NAMALWA (cell line): ENCODE data around the gene BIK.

ENCODE experiments used
- DNase-seq: peaks from one replicate; pipeline ENCODE4 v3.0.0-alpha.2; 2015; ENCODE audit warnings: low spot score

The BIK gene

DNA sequence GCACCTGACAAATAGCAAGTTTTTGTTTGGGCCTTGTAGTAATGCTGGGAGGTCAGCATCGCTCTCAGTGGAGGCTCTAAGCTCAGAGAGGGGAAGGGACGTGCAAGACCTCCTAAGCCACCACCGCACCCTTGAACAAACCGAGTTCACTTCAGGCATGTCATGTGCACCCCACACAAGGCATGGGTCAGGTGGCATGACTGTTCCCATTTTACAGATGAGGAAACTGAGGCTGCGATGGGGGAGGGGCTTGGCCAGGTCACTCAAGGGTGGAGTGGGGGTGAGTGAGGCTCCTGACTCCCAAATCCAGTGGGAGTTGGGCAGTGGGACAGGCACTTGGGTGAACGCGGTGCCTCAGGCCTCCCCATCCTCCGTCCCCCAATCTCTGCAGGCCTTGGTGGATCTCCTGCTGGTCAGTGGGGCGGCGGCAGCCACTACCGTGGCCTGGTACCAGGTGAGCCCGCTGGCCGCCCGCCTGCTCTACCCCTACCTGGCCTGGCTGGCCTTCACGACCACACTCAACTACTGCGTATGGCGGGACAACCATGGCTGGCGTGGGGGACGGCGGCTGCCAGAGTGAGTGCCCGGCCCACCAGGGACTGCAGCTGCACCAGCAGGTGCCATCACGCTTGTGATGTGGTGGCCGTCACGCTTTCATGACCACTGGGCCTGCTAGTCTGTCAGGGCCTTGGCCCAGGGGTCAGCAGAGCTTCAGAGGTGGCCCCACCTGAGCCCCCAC is 52.0 kb downstream of the BIK start:
- no peak for DNase-seq

DNA sequence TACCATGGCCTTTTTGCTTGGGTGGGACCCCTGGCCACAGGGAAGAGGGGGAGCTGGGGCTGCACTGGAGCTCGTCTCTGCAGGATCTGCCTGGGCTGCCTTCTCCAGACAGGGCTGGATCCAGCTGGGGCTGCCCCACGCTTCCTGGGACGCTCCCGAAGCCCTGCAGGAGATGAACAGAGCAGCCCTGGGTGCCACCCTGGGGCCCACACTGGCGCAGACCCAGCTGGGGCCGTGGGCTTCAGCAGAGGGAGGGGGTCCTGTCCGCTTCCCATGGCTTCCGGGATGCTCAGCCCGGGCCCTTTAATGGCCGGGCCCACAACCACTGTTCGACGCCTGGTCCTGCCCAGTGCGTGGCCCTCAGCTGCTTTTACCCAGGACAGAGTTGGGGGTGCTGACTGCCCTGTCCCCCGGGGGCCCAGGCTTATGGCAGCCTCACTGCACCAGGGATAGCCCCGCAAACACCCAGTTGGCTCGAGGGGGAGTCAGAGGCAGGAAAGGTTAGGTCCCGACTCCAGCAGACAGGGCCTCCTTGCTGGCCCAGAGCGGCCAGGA is 52.8 kb downstream of the BIK start:
- DNase-seq = no peak

DNA sequence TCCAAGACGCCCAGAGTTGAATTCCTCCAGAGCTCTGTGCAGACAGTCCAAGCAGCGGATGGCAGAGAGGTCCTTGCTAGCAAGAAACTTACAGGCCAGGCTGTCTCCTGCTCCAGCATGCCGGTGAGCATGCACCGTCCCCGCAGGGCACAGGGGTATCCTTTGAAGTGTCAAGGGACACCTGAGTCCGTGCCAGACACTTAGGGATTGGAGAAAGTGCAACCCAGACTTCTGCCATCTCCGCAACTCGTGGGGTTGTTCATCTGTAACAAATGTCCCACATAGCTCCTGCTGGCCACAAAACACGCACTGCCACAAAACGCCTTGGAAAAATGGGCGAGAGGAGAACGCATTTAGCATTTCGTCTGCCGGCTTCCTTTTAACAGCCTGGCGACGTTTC is 54.1 kb downstream of the BIK start:
- DNase-seq = no peak

DNA sequence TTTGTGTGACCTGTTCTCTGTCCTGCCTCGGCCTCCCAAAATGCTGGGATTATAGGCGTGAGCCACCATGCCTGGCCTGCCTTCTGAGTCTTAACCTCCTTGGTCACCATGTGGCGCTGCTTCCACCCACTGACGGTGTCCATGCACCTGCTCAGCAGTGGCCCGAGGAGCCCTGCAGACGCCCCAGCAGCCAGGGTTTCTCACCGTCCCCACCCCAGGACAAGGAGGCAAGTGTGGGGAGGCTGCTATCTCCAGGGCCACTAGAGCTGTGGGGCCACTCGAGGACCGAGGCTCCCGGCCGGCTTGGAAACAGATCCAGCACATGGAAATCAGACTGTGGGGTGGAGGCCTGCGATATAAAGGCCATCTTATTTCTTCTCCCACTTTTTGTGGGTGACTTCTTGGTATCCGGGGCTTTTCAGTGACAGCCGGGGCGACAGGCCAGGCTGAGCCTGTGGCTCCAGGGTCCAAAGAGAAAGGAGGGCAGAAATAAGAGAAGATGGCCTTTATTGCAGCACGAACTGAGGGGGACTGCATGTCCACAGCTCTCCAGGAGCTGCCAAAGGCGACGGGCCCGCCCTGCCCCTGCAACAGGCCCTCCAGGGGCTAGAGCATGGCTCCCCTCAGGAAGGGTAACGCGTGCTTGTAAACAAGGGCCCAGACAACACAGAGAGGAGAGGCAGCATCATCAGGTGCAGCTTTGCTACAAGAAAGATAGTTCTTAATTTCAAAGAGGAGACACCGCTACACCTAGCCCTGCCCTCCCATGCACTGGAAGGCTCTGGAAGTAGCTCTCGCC is 55.8 kb downstream of the BIK start:
- no peak for DNase-seq

DNA sequence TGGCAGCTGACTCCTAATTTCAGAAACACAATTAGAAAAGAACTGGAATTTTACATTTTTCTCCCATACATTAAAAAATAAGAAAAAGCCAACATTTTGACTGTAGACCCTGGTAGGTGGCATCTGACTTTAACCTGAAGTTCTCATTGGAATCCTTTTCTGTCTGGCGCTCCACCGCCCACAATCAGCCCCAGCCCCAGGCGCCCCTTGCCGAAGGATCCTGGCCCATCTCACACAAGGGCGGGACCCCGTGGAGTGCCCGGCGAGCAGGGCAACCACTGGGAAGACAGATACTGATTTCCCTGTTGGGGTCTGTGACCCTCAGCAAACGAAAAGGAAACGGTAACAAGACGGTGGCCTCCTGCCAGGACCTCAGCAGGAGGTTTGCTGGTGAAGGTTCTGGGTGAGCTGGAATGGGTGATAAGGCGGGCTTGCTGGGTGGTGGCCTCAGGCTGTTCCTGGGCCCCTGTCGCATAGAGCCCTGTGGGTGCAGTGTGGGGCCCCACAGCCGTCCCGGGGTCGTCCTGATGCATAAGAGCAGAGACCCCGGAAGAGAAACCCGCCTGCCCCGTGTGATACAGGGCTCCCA is 56.5 kb downstream of the BIK start:
- DNase-seq = no peak

DNA sequence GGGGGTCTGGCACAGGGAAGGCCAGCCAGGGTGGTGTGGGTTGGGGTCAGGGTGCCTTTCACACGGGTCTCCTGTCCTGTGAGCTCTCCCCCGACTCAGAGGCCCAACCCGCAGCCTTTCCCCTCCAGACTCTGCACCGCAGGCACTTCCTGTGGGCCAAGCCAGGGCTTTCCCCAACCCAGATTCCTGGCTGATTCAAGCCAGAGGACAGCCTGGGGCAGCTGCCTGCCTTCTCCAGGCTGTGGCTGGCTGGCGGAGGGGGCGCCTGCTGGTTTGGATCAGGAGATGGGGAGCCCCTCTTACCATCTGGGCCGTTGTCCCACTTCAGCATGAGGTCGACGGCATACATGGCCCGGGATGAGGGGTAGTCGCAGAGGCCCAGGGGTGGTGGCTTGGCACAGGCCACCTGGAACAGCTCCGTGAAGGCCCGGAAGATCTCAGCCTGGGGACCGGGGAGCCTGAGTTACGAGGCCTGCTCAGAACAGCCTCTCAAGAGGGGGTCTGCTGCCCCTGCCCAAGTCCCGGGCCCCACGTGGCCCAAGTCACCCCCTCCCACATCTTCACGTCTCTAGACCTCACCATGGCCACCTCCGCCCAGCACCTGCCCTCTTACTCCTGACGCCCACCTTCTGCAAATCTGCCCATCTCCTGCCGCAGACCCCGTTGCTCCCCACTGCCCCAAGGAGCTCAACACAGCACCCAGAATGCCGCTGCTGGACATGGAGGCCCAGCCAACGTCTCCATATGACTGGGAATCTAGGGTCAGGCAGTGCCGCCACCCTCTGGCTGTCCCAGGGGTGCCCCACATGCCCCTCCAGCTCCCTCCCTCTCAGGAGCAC is 58.1 kb downstream of the BIK start:
- no peak for DNase-seq

DNA sequence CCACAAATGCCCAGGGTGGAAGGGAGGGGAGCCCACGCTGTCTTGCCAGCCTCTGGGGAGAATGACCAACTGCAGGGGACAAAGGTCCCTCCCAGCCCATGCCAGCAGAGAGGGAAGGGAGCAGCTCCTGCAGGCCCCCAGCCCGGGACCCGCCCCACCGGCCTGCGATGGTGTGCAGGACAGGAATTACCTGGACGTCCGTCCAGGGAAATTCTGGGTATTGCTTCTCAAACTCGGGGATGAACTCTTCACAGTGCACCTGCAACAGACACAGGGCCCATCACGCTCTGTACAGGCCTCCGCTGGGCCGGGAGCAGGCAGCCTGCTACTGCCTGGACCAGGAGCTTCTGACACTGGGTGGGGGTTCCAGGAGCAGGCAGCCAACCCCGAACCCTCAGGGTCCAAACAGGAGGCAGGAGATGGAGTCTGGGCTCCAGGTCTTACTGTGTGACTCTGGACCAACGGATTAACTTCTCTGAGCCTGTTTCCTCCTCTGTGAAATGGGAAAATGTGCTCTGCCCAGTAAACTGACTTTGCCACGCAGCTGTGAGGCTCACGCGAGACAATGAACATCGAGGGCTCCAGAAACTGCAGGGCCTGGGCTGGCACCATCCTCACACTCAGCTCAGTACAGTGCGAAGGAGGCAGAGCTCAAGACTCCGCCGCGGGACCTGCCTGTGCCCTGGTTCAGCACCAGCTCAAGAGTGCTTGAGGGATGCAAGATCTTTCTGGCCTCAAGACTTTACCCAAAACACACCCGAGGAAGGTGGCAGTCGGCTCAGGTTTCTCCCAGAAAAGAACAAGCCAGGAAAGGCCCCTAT is 59.0 kb downstream of the BIK start:
- DNase-seq = no peak

DNA sequence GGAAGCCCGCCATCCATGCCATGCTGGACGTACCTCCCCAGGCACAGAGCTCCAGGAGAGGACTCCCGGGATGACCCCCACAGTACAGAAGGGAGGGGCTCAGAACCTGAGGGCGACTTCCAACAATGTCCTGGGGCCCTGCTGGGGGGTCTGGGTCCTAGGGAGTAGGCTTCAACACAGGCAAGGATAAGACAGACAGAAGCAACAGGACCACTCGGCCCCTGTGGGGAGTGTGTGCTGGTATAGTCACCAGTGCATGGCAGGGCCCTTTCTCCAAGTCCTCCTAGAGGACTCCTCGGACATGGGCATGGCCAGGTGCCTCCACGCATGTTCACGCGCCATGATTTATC is 59.6 kb downstream of the BIK start:
- DNase-seq = no peak

DNA sequence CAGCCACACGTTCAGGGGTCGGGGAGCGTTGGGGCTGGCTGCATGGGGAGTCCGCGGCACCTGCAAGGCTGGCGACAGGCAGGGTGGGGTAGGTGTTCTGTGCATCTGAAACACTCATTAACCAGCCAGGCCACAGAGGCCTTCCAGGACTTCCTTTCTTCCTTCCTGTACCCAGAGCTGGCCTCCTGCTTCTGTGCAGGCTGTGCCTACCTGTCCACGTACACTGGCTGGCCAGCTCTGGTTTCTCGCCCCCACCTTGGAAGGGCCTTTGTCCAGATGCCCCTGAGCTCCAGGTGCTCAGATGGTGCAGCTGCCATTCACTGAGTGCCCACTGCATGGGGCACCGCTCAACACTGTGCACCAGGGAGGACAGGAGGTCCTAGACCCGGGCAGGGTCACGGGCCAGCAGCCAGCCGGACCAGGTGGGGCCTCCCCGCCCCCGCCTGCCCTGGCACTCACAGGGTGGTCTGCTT is 60.5 kb downstream of the BIK start:
- DNase-seq = no peak

DNA sequence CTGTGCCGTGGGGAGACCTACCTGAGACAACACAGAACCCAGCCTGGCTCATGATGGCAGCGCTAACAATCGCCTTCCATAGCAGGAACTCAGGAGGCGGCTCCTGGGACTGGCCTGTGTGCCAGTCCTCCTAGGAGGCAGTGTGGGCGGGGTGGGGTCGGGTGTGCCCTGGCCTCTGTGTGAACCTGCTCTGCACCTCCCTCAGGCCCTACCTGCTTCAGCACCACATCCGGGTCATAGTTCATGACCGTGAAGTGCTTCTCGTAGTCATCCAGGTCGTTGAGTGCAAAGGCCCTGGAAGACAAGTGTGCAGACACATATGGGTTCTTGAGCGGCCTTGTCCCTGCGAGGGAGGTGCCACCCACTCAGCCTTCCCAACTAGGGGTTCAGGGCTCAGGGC is 61.1 kb downstream of the BIK start:
- DNase-seq = no peak

DNA sequence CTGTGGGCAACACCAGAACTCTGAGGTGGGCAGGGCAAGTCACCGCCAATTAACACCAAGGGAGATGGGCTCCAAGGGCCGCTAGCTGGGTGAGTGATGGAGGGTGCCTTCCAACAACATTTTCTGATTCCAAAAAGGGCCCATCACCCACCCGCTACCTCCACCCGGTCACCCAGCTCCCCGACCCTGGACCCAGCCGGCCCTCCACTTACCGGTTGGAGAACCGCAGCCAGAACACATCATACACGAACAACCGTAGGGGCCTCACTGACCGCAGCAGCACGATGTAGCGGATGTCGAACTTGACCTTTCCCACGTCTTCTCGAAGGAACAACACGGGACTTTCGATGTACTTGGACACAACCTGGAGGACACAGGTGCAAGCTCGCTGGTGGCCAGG is 61.6 kb downstream of the BIK start:
- DNase-seq = no peak

DNA sequence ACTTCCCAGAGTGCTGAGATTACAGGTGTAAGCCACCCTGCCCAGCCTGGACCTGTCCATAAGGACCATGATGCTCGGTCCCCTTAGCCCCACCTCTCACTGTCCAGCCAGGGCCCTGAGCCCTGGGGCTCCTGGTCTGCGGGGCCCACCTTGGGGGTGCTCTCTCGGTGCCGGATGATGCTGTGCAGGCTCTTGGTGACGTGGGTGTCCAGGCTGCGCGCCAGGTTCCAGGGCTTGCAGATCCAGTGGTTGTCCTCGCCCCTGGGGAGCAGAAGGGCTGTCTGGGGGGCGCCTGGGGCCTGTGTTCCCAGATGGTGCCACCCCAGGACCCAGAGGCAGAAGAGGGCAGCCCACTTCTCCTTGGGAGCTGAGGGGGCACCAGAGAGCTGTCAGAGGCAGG is 63.0 kb downstream of the BIK start:
- no peak for DNase-seq

DNA sequence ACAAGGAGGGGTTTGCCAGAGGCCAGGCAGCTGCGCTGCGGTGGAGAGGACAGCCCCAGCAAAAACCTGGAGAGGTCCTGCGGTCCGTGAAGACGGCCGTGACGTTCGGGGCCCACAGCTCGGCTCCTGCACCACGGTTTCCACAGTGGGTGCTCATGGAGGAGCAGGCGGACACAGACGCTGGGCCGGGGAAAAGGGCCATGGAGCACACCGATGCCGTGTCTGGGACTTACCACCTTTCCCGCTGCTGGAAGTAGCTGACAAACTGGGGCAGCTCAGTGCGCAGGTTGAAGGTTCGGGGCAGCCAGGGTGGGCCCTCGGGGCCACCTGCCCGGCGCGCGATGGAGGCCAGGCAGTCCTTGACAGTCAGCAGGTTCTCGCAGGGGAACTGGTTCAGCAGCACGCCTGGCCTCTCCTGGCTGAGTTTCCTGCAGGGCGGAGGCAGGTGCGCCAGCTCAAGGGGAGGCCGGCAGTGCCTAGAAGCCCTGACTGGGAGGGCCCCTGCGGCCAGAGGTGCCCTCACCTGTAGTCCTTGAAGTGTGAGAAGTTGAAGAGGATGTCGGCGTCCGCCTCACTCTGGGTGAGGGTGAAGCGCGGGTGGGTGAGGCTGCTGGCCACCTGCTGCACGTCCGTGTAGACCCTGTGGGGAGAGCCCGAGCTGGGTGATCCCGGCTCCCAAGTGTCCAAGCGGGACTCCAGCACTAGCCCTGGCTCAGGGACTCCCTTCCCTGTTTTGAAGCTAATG is 63.6 kb downstream of the BIK start:
- no peak for DNase-seq

DNA sequence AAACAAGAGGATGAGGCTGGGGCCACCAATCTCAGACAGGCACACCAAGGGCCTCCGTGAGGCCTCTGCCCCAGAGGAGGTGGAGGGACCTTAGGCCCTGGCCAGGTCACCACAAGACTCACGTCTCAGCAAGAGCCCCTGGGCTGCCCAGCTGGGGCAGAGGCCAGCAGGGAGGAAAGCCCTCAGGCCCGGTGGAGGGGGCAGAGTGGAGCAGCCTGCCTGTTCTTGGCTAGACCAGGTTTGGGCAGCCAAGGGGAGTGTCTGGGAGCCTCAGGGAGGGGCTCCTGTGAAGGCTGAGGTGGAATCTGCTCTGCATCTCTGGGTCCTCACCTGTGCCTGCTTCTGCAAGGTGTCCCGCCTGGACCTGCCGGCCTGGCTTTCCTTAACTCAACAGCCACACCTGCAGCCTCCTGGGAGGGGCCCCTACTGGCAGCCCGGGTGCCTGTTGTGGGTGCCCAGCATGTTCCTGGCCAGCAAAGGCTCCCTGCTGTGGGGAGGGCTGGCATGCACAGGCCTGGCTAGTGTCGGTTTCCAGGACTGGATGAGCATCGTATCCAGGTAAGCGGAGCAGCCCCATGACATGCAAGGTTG is 64.5 kb downstream of the BIK start:
- no peak for DNase-seq

DNA sequence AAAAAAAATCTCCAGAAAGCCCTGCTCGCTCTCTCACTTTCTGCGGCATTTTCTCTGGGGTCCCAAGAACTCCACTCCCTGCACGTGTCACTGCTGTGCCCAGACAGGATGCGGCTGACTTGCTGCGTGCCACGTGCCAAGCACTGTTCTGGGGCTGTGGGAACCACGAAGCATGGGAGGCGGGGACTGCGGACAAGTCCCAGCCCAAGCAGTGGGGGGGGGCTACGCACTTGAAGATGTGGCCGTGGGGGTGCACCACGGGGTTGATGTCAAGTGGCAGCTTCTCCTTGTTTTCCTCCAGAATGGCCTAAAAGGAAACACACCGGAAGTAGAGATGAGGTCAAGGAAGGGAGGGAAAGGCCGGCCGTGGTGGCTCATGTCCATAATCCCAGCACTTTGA is 65.5 kb downstream of the BIK start:
- no peak for DNase-seq

DNA sequence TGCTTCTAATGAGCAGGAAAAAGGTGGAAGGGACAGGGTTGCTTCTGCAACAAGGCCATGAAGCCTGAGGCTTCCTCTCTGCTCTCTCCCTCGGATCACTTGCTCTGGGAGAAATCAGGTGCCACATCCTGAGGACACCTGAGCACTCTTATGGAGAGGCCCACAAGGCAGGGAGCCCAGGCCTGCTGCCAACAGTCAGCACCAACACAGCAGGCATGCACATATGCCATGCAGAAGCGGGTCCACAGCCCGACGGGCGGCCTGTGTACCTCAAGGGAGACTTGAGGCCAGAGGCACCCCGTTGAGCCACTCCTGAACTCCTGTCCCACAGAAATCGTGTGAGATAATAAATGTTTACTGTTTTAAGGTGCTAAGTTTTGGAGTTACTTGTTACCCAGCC is 66.9 kb downstream of the BIK start:
- DNase-seq = no peak
